Measurements from ENCODE around the gene DNAH9.

DNA sequence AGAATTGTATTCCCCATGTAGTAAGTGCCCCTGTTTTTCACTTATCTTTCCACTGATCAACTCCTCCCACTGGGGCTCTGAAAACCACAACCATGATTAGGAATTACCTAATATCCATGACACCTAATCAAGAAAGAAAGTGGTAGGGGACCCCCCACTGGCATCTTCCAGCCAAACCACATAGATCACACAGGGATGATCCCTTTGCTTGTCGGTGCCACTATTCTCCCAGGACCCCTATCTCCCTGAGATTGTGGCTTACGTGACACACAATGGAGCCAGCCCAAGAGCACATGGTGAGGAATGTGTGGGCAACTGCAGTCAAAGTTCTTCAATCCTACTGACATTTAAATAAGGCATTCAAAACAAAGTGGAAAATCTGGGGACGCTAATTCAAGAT, 17.6 kb upstream of the DNAH9 start:
- no peak for TF ChIP-seq CTCF (IDR thresholded peaks at IDR 0.05; ENCODE audit: poor library complexity, severe bottlenecking)
- no peak for TF ChIP-seq EP300 (conservative IDR thresholded peaks at IDR 0.05; ENCODE audit: poor library complexity, severe bottlenecking)
- TF ChIP-seq RAD21 (conservative IDR thresholded peaks at IDR 0.05) = no peak
- no peak for TF ChIP-seq REST (IDR thresholded peaks at IDR 0.05; ENCODE audit: borderline replicate concordance)
- TF ChIP-seq POLR2AphosphoS5 (IDR thresholded peaks at IDR 0.05) = no peak
- TF ChIP-seq TAF1 (IDR thresholded peaks at IDR 0.05; ENCODE audit: low read depth) = no peak
- TF ChIP-seq EZH2 (IDR thresholded peaks at IDR 0.05; ENCODE audit: borderline replicate concordance, insufficient read depth, low read length, poor library complexity, severe bottlenecking) = no peak

Data from neural cell (in vitro differentiated cells).